HFFc6 (cell line): ENCODE measurements around the gene CRK. TPM values are rescaled to one million over a fixed set of nuclear protein-coding genes. Genes with fewer than 3 reads are reported as not detected.

ENCODE experiments used
- DNase-seq: peaks from one replicate; pipeline ENCODE4 v3.0.0-alpha.2; 2018
- H3K27ac Mint-ChIP-seq: 2 replicates; pipeline ENCODE4 v1.8.0; 2020; ENCODE audit warnings: mild to moderate bottlenecking, mixed read lengths
- H3K27me3 Mint-ChIP-seq: 2 replicates; pipeline ENCODE4 v1.8.0; 2021; ENCODE audit warnings: mild to moderate bottlenecking, moderate library complexity, mixed read lengths; ENCODE audit not compliant: insufficient read depth
- H3K36me3 Mint-ChIP-seq: 2 replicates; pipeline ENCODE4 v1.8.0; 2021; ENCODE audit warnings: low read depth, mixed read lengths
- H3K4me1 Mint-ChIP-seq: 2 replicates; pipeline ENCODE4 v1.8.0; 2020; ENCODE audit warnings: low read depth, mixed read lengths
- H3K4me3 Mint-ChIP-seq: 2 replicates; pipeline ENCODE4 v1.8.0; 2020; ENCODE audit warnings: mild to moderate bottlenecking, moderate library complexity, mixed read lengths
- H3K9me3 Mint-ChIP-seq: 2 replicates; pipeline ENCODE4 v1.8.0; 2020; ENCODE audit warnings: mild to moderate bottlenecking, mixed read lengths
- CTCF ChIP-seq: fragments of 200-600 bp; sonication (generic); IDR thresholded peaks from 2 replicates; pipeline ENCODE4 v1.5.0; 2021; ENCODE audit warnings: antibody characterized with exemption, mild to moderate bottlenecking
- total RNA-seq, 6 experiments: library from RNA; stranded (reverse); fragmentation: NEBNext Ultra II Directional; extraction: Animal tissue kit (Norgen Biotek cat#: 25700); gene quantifications; 2 replicates in 1 of 6; 3 replicates in 5 of 6; pipeline ENCODE4 v1.2.3, GENCODE V29; 2021

The CRK gene
- total RNA-seq, 6 experiments from 2014 or later, result 71.1 to 83.1 (median 77.5) TPM

GRCh38 chr17:1440921-1441320 is 15.1 kb downstream of the CRK start:
- H3K9me3 Mint-ChIP-seq, result no peaks in the 10 kb centered on the region
- H3K27ac Mint-ChIP-seq, result no peak overlapping the region; the same call in 1 of the 2 replicates
- no peak for TF ChIP-seq CTCF
- H3K36me3 Mint-ChIP-seq, result peaks cover 25% of the 10 kb centered on the region
- peaks cover 31% of the 10 kb centered on the region for H3K4me1 Mint-ChIP-seq
- peaks cover 2% of the 10 kb centered on the region for H3K27me3 Mint-ChIP-seq
- no peak for DNase-seq
- H3K4me3 Mint-ChIP-seq, result no peak overlapping the region

GRCh38 chr17:1438593-1439083 is 17.4 kb downstream of the CRK start:
- H3K36me3 Mint-ChIP-seq, result peaks cover 26% of the 10 kb centered on the region
- DNase-seq, result peak; percentile 81
- H3K4me1 Mint-ChIP-seq, result peaks cover 39% of the 10 kb centered on the region
- no peaks in the 10 kb centered on the region for H3K9me3 Mint-ChIP-seq
- peaks cover 2% of the 10 kb centered on the region for H3K27me3 Mint-ChIP-seq
- H3K27ac Mint-ChIP-seq, result peak overlapping the region; percentile 96
- TF ChIP-seq CTCF, result no peak
- peak overlapping the region; percentile 85 for H3K4me3 Mint-ChIP-seq

- Mint-ChIP-seq H3K36me3 (peaks cover 38% of the 10 kb centered on the region), H3K27ac (peak overlapping the region; percentile 29), H3K9me3 (no peaks in the 10 kb centered on the region), H3K27me3 (peaks cover 4% of the 10 kb centered on the region), H3K4me3 (no peak overlapping the region), H3K4me1 (peaks cover 55% of the 10 kb centered on the region)
- TF ChIP-seq CTCF, result no peak
- DNase-seq, result no peak
Observed at GRCh38 chr17:1435326-1435725, 20.7 kb downstream of the CRK start.

GRCh38 chr17:1434150-1434549 is 21.9 kb downstream of the CRK start:
- TF ChIP-seq CTCF, result no peak
- Mint-ChIP-seq H3K4me3 (no peak overlapping the region), H3K36me3 (peaks cover 41% of the 10 kb centered on the region), H3K9me3 (no peaks in the 10 kb centered on the region), H3K4me1 (peaks cover 50% of the 10 kb centered on the region), H3K27me3 (peaks cover 4% of the 10 kb centered on the region), H3K27ac (0 out of 2 replicates have a peak overlapping the region, but pooled peaks have one; percentile 26)
- peak; percentile 33 for DNase-seq

GRCh38 chr17:1431631-1432104 is 24.4 kb downstream of the CRK start:
- Mint-ChIP-seq H3K4me1 (peaks cover 26% of the 10 kb centered on the region), H3K9me3 (no peaks in the 10 kb centered on the region), H3K27ac (peak overlapping the region; percentile 40; the same call in 1 of the 2 replicates), H3K4me3 (no peak overlapping the region), H3K36me3 (peaks cover 35% of the 10 kb centered on the region), H3K27me3 (peaks cover 2% of the 10 kb centered on the region)
- TF ChIP-seq CTCF, result no peak
- no peak for DNase-seq
